22Rv1 (cell line): ENCODE data around the gene BCAS4.

ENCODE experiments used
- H3K27ac ChIP-seq: fragments of 450-650 bp; 2 replicates; pipeline ENCODE4 v1.5.1; 2017
- ZFX ChIP-seq: fragments of 450-650 bp; IDR thresholded peaks from 2 replicates; pipeline ENCODE4 v1.6.1; 2017; ENCODE audit warnings: antibody characterized with exemption, borderline replicate concordance
- TF ChIP-seq, protein P1 (sequence below): fragments of 450-650 bp; IDR thresholded peaks from 2 replicates; pipeline ENCODE4 v1.5.1; 2017; ENCODE audit warnings: mild to moderate bottlenecking

BCAS4 gene

DNA sequence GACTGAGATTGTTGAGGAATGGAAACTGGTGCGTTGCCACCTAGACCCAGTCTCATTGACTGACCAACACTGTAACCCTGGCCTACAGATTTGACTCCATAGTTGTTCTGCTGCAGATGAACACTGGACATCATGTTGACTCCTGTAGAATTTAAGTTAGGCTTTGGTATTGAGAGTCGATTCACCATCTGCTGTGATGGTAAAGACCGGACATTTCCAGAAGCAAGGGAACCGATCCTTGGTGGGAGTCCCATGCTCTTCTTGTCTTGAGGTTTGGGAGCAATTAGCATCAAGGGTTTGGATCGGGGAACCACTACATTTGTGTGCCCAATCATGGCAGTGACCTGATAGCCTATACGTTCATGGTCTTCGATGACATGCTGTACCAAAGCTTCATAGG lies 98.8 kb downstream of the BCAS4 start:
- H3K27ac ChIP-seq: no peak overlapping the region
- TF ChIP-seq, protein P1, sequence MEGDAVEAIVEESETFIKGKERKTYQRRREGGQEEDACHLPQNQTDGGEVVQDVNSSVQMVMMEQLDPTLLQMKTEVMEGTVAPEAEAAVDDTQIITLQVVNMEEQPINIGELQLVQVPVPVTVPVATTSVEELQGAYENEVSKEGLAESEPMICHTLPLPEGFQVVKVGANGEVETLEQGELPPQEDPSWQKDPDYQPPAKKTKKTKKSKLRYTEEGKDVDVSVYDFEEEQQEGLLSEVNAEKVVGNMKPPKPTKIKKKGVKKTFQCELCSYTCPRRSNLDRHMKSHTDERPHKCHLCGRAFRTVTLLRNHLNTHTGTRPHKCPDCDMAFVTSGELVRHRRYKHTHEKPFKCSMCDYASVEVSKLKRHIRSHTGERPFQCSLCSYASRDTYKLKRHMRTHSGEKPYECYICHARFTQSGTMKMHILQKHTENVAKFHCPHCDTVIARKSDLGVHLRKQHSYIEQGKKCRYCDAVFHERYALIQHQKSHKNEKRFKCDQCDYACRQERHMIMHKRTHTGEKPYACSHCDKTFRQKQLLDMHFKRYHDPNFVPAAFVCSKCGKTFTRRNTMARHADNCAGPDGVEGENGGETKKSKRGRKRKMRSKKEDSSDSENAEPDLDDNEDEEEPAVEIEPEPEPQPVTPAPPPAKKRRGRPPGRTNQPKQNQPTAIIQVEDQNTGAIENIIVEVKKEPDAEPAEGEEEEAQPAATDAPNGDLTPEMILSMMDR: no peak
- TF ChIP-seq ZFX: no peak

DNA sequence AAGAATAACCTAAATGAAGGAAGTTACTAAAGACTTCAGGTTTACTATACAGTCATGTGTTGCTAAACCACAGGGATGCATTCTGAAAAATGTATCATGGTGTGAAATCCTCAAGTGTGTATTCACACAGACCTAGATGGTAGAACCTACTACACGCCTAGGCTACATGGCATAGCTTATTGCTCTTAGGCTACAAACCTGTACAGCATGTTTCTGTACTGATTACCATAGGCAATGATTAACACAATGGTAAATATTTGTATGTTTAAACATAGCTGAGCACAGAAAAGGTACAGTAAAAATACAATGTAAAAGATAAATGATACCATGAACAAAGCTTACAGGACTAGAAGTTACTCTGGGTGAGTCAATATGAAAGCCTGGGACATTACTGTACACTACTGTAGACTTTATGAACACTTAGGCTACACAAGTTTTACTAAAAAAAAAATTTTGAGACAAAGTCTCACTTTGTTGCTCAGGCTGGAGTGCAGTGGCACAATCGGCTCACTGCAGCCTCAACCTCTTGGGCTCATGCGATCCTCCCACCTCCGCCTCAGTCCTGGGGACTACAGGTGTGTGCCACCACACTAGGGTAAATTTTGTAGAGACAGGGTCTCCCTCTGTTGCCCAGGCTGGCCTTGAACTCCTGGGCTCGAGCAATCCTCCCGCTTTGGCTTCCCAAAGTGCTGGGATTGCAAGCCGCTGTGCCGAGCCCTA lies 100.4 kb downstream of the BCAS4 start:
- H3K27ac ChIP-seq: peak overlapping the region; percentile 88
- TF ChIP-seq ZFX: no peak
- TF ChIP-seq, protein P1: no peak

GRCh38 chr20:50898475-50898874 lies 103.6 kb downstream of the BCAS4 start:
- H3K27ac ChIP-seq: peak overlapping the region; percentile 88
- no peak for TF ChIP-seq ZFX
- TF ChIP-seq, protein P1: no peak

GRCh38 chr20:50900261-50900660 lies 105.4 kb downstream of the BCAS4 start:
- H3K27ac ChIP-seq: no peak overlapping the region

DNA sequence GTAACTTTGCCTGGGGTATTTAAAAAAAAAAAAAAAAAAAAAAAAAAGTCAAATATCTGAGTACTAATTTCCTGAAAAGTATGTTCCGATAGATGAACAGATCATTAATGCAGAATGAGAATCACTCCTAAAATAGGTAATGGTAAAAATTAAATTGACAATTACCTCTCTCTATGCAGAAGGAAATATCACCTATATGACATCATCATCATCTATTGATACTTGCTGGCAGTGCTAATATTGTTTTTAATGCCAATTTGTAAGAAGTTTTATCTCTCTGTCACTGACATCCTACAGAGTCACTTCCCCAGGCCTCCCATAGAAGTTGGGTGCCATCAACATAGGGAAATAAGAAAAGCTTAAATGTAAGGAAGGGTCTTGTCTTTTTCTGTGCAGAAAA lies 106.4 kb downstream of the BCAS4 start:
- no peak for TF ChIP-seq ZFX
- TF ChIP-seq, protein P1: no peak
- no peak overlapping the region for H3K27ac ChIP-seq

More at GRCh38 chr20:50900261-50900660, 105.4 kb downstream of the BCAS4 start:
- TF ChIP-seq, protein P1: no peak
- TF ChIP-seq ZFX: no peak

DNA sequence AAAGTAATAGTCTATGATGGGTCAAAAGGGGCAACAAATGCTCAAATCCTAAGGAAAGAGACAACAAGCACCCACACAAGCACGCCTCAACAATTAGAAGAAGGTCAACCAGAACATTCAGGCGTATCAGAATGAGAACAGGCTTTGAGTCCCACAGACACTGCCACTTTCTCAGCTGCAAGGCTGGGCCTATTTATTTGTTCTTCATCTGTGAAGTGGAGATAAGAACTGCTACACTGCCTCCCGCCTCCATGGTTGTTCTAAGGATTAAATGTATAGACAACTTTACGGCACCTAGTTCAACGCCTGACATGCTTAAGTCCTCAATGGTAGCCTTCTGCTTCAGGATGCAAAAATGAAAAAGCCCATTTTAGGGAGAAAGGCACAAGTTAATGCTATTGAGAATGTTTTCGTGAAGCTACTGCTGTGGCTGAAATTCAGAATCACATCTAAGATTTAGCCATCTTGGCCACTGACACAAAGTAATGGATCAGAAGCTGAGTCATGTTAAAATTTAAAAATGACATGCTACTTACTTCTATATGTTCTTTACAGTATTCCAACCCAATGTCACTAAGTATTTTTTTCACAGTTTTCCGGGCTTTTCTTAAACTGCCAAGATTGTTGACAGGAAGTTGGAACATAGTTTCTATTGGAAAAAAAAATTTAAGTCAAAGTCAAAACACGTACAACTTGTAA lies 108.6 kb downstream of the BCAS4 start:
- no peak overlapping the region; the same call in 1 of the 2 replicates for H3K27ac ChIP-seq
- TF ChIP-seq, protein P1: no peak
- TF ChIP-seq ZFX: no peak

DNA sequence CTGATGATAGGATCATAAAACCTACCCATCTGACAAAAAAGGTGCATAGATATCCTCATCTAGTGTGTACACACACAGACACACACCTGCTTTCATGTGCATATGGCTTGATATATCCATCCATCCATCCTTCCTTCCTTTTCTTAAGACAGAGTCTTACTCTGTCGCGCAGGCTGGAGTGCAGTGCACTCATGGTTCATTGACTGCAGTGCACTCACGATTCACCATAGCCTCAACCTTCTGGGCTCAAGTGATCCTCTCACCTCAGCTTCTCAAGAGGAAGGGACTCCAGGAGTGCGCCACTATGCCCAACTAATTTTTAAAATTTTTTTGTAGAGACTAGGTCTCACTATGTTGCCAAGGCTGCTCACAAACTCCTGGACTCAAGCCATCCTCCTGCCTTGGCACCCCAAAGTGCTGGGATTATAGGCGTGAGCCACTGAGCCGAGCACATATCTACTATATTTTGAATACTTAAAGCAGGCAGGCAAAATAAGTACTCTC lies 109.3 kb downstream of the BCAS4 start:
- H3K27ac ChIP-seq: no peak overlapping the region
- TF ChIP-seq ZFX: no peak
- TF ChIP-seq, protein P1: no peak
